MM.1S (cell line): ENCODE measurements around the gene U2AF1L4.

Experiments used
- DNase-seq: peaks from one replicate; pipeline ENCODE4 v3.0.0-alpha.2; 2015
- H2AFZ ChIP-seq: fragments of 300-600 bp; sonication (generic); 2 replicates; pipeline ENCODE4 v1.6.0; 2016; ENCODE audit warnings: antibody characterized with exemption, low read length
- H3F3A ChIP-seq: fragments of 300-600 bp; sonication (generic); 2 replicates; pipeline ENCODE4 v1.6.1; 2016; ENCODE audit warnings: mild to moderate bottlenecking, antibody characterized with exemption, low read length, moderate library complexity, mixed read lengths; ENCODE audit not compliant: insufficient read depth
- H3K27ac ChIP-seq: fragments of 300-600 bp; sonication (generic); 2 replicates; pipeline ENCODE4 v1.5.1; 2016; ENCODE audit warnings: mild to moderate bottlenecking, low read length
- H3K27me3 ChIP-seq: fragments of 300-600 bp; sonication (generic); replicated peaks from 2 replicates; pipeline ENCODE4 v1.6.0; 2016; ENCODE audit warnings: low read length; ENCODE audit not compliant: insufficient read depth
- H3K36me3 ChIP-seq: fragments of 300-600 bp; sonication (generic); replicated peaks from 2 replicates; pipeline ENCODE4 v1.6.1; 2016; ENCODE audit warnings: mild to moderate bottlenecking, low read length, mixed read lengths; ENCODE audit not compliant: insufficient read depth
- H3K4me1 ChIP-seq: fragments of 300-600 bp; sonication (generic); 2 replicates; pipeline ENCODE4 v1.6.1; 2016; ENCODE audit warnings: low read length, mixed read lengths
- H3K4me2 ChIP-seq: fragments of 300-600 bp; sonication (generic); 2 replicates; pipeline ENCODE4 v1.6.0; 2016; ENCODE audit warnings: low read depth, low read length
- H3K4me3 ChIP-seq: fragments of 300-600 bp; sonication (generic); 2 replicates; pipeline ENCODE4 v1.5.1; 2016; ENCODE audit warnings: low read length, mixed read lengths
- H3K79me2 ChIP-seq: fragments of 300-600 bp; sonication (generic); 2 replicates; pipeline ENCODE4 v1.6.1; 2016; ENCODE audit warnings: mixed run types, low read length, mixed read lengths
- H3K9ac ChIP-seq: fragments of 300-600 bp; sonication (generic); 2 replicates; pipeline ENCODE4 v1.6.1; 2016; ENCODE audit warnings: low read length, mixed read lengths
- H3K9me2 ChIP-seq: fragments of 300-600 bp; sonication (generic); replicated peaks from 2 replicates; pipeline ENCODE4 v1.6.1; 2016; ENCODE audit warnings: mild to moderate bottlenecking, low read length, mixed read lengths; ENCODE audit not compliant: insufficient read depth
- H3K9me3 ChIP-seq: fragments of 300-600 bp; sonication (generic); replicated peaks from 2 replicates; pipeline ENCODE4 v1.6.1; 2016; ENCODE audit warnings: mild to moderate bottlenecking, low read length, mixed read lengths; ENCODE audit not compliant: insufficient read depth
- H4K20me1 ChIP-seq: fragments of 300-600 bp; sonication (generic); 2 replicates; pipeline ENCODE4 v1.6.1; 2016; ENCODE audit warnings: mild to moderate bottlenecking, low read length, moderate library complexity, mixed read lengths; ENCODE audit not compliant: insufficient read depth
- CTCF ChIP-seq: fragments of 300-600 bp; sonication (generic); IDR thresholded peaks from 2 replicates; pipeline ENCODE4 v1.5.1; 2016; ENCODE audit warnings: antibody characterized with exemption, low read length, mixed read lengths
- EZH2 ChIP-seq: fragments of 300-600 bp; sonication (generic); optimal IDR thresholded peaks from 2 replicates; pipeline ENCODE3; 2017; ENCODE audit warnings: low read depth, mild to moderate bottlenecking, antibody characterized with exemption, low read length, mixed read lengths
- EZH2phosphoT487 ChIP-seq: fragments of 300-600 bp; sonication (generic); IDR thresholded peaks from 2 replicates; pipeline ENCODE4 v1.6.1; 2018; ENCODE audit warnings: antibody characterized with exemption, low read length

The U2AF1L4 gene

DNA sequence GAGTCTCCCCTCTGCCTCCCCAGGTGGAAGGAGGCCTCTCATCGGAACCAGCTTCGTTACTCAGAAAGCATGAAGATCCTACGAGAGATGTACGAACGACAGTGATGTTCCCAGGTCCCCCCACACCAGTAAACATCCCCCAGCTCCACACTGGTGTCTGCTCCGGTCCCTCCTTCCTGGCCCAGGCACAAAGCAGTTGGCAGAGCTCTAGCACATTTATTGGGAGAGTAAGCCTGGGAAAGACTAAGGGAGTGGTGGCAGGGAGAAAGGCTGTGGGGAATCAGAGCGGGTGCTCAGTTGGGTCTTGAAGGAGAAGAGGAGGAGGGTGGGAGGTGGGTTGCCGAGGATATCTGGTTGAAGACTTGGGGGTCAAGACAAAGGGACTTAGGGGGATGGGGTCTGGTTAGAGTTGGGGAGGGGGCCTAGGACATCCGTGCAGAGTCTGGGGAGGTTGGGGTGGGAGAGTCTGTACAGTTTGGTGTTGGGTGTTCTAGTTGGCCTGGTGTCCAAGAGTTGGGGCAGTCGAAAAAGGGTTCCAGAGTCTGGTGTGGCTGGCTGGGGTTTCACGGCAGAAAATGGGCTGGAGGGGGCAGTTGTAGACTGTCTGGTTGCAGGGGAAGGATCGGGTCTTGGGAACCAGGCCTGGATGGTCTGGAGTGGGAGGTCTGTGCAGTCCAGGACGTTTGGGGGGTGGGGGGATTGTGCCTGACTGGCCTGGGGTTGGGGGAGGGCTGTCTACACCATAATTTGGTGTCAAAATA lies 9.3 kb upstream of the U2AF1L4 start:
- H3K4me1 ChIP-seq = peaks cover 12% of the 10 kb centered on the region; the same call in 1 of the 2 replicates
- no peak overlapping the region for H2AFZ ChIP-seq
- DNase-seq = no peak
- no peaks in the 10 kb centered on the region for H3K36me3 ChIP-seq
- peaks cover 15% of the 10 kb centered on the region for H3K79me2 ChIP-seq
- H3K4me3 ChIP-seq = no peak overlapping the region
- H3K9me3 ChIP-seq = no peaks in the 10 kb centered on the region
- no peak overlapping the region for H3K4me2 ChIP-seq
- no peak overlapping the region for H3K27ac ChIP-seq
- no peaks in the 10 kb centered on the region for H3K27me3 ChIP-seq
- no peaks in the 10 kb centered on the region for H3K9me2 ChIP-seq
- no peak overlapping the region for H3K9ac ChIP-seq
- H4K20me1 ChIP-seq = no peaks in the 10 kb centered on the region
- peaks cover 4% of the 10 kb centered on the region; the same call in 1 of the 2 replicates for H3F3A ChIP-seq
- TF ChIP-seq EZH2 (no peak), CTCF (no peak), EZH2phosphoT487 (no peak)

DNA sequence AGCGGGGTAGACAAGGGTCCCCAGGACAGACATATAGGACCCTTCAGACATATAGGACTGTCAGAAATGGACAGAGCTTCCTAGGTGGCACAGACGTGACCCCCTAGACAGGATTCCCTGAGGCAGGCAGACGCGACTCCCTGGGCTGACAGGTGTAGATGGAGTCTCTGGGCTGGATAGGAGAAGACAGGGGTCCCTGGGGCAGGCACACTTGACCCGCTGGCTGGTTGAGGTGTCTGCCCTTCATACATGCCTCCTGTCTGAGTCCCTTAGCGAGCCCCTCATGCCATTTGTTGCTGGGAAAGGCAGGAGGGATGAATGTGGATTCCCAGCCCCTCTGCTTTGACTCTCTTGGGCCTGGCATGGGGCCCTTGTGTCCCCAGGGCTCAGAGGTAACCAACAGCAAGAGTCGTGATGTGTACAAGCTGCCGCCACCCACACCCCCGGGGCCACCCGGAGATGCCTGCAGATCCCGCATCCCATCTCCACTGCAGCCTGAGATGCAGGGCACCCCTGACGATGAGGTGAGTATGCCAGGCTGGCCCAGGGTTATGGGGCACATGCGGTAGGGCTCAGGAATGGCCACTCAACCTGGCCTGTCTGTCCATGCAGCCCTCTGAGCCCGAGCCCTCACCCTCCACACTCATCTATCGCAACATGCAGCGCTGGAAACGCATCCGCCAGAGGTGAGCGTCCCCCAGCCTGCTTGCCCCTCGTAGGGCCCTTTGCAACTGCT lies 8.6 kb upstream of the U2AF1L4 start:
- Histone ChIP-seq H3K4me3 (no peak overlapping the region), H3K4me1 (peaks cover 8% of the 10 kb centered on the region; the same call in 1 of the 2 replicates), H3K27ac (no peak overlapping the region), H3K9ac (no peak overlapping the region), H3K4me2 (no peak overlapping the region), H3K9me2 (no peaks in the 10 kb centered on the region), H4K20me1 (no peaks in the 10 kb centered on the region), H3F3A (peaks cover 4% of the 10 kb centered on the region; the same call in 1 of the 2 replicates), H3K79me2 (peaks cover 12% of the 10 kb centered on the region), H3K9me3 (no peaks in the 10 kb centered on the region), H3K27me3 (no peaks in the 10 kb centered on the region), H3K36me3 (no peaks in the 10 kb centered on the region), H2AFZ (no peak overlapping the region)
- TF ChIP-seq EZH2 (no peak), EZH2phosphoT487 (no peak), CTCF (no peak)
- DNase-seq = no peak

DNA sequence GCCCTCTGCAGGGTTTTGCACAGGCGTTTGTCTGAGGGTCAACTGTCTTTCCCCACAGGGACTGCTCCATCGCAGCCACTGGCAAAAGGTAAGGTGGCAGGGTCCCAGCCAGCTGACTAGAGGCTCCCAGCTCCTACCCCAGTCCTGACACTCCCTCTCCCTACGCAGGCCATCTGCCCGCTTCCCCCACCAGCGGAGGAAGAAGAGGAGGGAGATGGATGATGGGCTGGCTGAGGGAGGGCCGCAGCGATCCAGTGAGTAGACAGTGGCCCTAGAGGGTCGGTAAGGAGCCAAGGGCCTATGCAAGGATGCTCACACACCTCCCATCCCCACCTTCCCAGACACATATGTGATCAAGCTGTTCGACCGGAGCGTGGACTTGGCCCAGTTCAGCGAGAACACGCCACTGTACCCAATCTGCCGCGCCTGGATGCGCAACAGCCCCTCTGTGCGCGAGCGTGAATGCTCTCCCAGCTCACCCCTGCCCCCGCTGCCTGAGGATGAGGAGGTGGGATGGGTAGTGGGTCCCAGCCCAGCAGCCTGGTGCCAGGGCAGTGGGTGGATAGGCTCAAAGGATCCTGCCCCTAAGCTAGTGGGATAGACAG lies 7.6 kb upstream of the U2AF1L4 start:
- Histone ChIP-seq H3K4me1 (peaks cover 8% of the 10 kb centered on the region; the same call in 1 of the 2 replicates), H3K36me3 (no peaks in the 10 kb centered on the region), H3K27ac (no peak overlapping the region), H2AFZ (no peak overlapping the region), H3F3A (peaks cover 4% of the 10 kb centered on the region; the same call in 1 of the 2 replicates), H3K9me2 (no peaks in the 10 kb centered on the region), H4K20me1 (no peaks in the 10 kb centered on the region), H3K79me2 (peaks cover 11% of the 10 kb centered on the region), H3K27me3 (no peaks in the 10 kb centered on the region), H3K4me3 (no peak overlapping the region), H3K9ac (no peak overlapping the region), H3K9me3 (no peaks in the 10 kb centered on the region), H3K4me2 (no peak overlapping the region)
- TF ChIP-seq EZH2phosphoT487 (no peak), CTCF (no peak), EZH2 (no peak)
- DNase-seq = no peak
